Airway epithelial cell (primary cell): ENCODE results near the gene KPNA3. TPM values are rescaled to one million over a fixed set of nuclear protein-coding genes. Genes with fewer than 3 reads are reported as not detected.

ENCODE experiments used
- total RNA-seq: library from RNA; depleted of rRNA; stranded (reverse); fragments of >200 nt; gene quantifications from 2 replicates; pipeline ENCODE4 v1.2.3, GENCODE V29; 2015

The KPNA3 gene
- total RNA-seq: 18.6 and 28.4 TPM in 2 replicates

GRCh38 chr13:49792550-49793324 is at the start of gene KPNA3:
KPNA3 (minus strand) TSS chr13:49792682; CDS start chr13:49792506, 176 bp downstream.

GRCh38 chr13:49690995-49691784 is 101.3 kb downstream of the KPNA3 start, which contains the start of gene EBPL:
EBPL (minus strand) TSS chr13:49691486; CDS start chr13:49691424, 62 bp downstream.

Other genes with a start within 250 kb of the KPNA3 start
- 5.0 and 5.5 TPM in 2 replicates for gene RCBTB1, start 207.1 kb downstream of the KPNA3 start, total RNA-seq
- gene ARL11, start 164.2 kb downstream of the KPNA3 start, total RNA-seq: 0.07 TPM in 1 of 2 replicates, not detected in the other
- gene EBPL, start 101.2 kb downstream of the KPNA3 start, total RNA-seq: 136 and 171 TPM in 2 replicates
- gene SPRYD7, start 143.7 kb upstream of the KPNA3 start, total RNA-seq: 10.9 TPM in 2 replicates
- 17.8 and 23.6 TPM in 2 replicates for gene TRIM13, start 204.4 kb upstream of the KPNA3 start, total RNA-seq
- gene KCNRG, start 222.8 kb upstream of the KPNA3 start, total RNA-seq: 0.28 and 0.51 TPM in 2 replicates